H4 (cell line): ENCODE results near the gene STK40. TPM values are rescaled to one million over a fixed set of nuclear protein-coding genes. Genes with fewer than 3 reads are reported as not detected.

Experiments
- DNase-seq: peaks from one replicate; pipeline ENCODE4 v3.0.0-alpha.2; 2015; ENCODE audit warnings: low spot score
- total RNA-seq: library from RNA; depleted of rRNA; stranded (reverse); fragments of >200 nt; shearing (Covaris generic); gene quantifications from 2 replicates; pipeline ENCODE4 v1.2.3, GENCODE V29; 2014

Gene STK40
- total RNA-seq, 1 experiment from 2014 or later = 25.1 TPM

- no peak for DNase-seq
Observed at GRCh38 chr1:36372617-36373016, 13.1 kb downstream of the STK40 start.

- peak; percentile 48 for DNase-seq
Observed at GRCh38 chr1:36369061-36369861, 16.5 kb downstream of the STK40 start.

- no peak for DNase-seq
Observed at GRCh38 chr1:36367798-36368197, 17.9 kb downstream of the STK40 start.

- no peak for DNase-seq
Observed at GRCh38 chr1:36367066-36367465, 18.7 kb downstream of the STK40 start.

GRCh38 chr1:36366091-36366661 is 19.5 kb downstream of the STK40 start:
- no peak for DNase-seq

GRCh38 chr1:36365381-36365780 is 20.3 kb downstream of the STK40 start:
- no peak for DNase-seq

GRCh38 chr1:36359911-36360550 is 25.7 kb downstream of the STK40 start:
- no peak for DNase-seq

- DNase-seq = no peak
Observed at GRCh38 chr1:36359383-36359782, 26.3 kb downstream of the STK40 start.

- no peak for DNase-seq
Observed at GRCh38 chr1:36358514-36359084, 27.1 kb downstream of the STK40 start.

- no peak for DNase-seq
Observed at GRCh38 chr1:36355811-36356210, 29.9 kb downstream of the STK40 start.

- no peak for DNase-seq
Observed at GRCh38 chr1:36354486-36354885, 31.2 kb downstream of the STK40 start.

GRCh38 chr1:36352910-36353878 is 32.5 kb downstream of the STK40 start:
- DNase-seq = no peak

GRCh38 chr1:36352125-36352909 is 33.4 kb downstream of the STK40 start:
- no peak for DNase-seq

GRCh38 chr1:36351227-36351977 is 34.3 kb downstream of the STK40 start:
- peak; percentile 75 for DNase-seq

GRCh38 chr1:36350659-36351226 is 35.0 kb downstream of the STK40 start:
- DNase-seq = peak; percentile 83

GRCh38 chr1:36349839-36350238 is 35.9 kb downstream of the STK40 start:
- no peak for DNase-seq

GRCh38 chr1:36349241-36349671 is 36.5 kb downstream of the STK40 start:
- DNase-seq = no peak

- DNase-seq = no peak
Observed at GRCh38 chr1:36346741-36347370, 38.9 kb downstream of the STK40 start.

GRCh38 chr1:36345353-36345752 is 40.4 kb downstream of the STK40 start:
- DNase-seq = no peak
